Endothelial cell of umbilical vein (primary cell): ENCODE data around the gene BRICD5. TPM values are rescaled to one million over a fixed set of nuclear protein-coding genes. Genes with fewer than 3 reads are reported as not detected.

Experiments
- BruUV-seq: library from RNA; stranded (reverse); fragments of 400-500 nt; replicated peaks from 2 replicates; lab custom pipeline; 2021; lab: Mats Ljungman, UMichigan
- CTCF ChIA-PET: fragments of 300-600, 350-600 bp; sonication (Branson Sonifier 250); formaldehyde crosslinking; loops from one replicate; lab custom pipeline; 2021; ENCODE audit warnings: antibody characterized with exemption, inconsistent platforms; lab: Charles Lee
- POLR2A ChIA-PET: fragments of 300-600, 350-600 bp; sonication (Branson Sonifier 250); formaldehyde crosslinking; loops from one replicate; lab custom pipeline; 2021; ENCODE audit warnings: antibody characterized with exemption, inconsistent platforms; lab: Charles Lee
- DNase-seq: peaks from one replicate; pipeline ENCODE4 v3.0.0-alpha.2; 2011; ENCODE audit warnings: low read depth, low spot score
- FAIRE-seq: peaks from 2 replicates; lab custom pipeline; 2011; peaks lifted over from hg19 to GRCh38; lab: Jason Lieb, UNC
- H2AFZ ChIP-seq: 2 replicates; pipeline ENCODE4 v1.6.0; 2012; ENCODE audit warnings: low read depth, low read length, control low read depth, inconsistent platforms
- H3K27ac ChIP-seq: 2 replicates; pipeline ENCODE4 v1.5.1; 2011; ENCODE audit warnings: low read depth, mild to moderate bottlenecking, control low read depth, low read length, moderate library complexity; ENCODE audit not compliant: insufficient read depth
- H3K27me3 ChIP-seq, 2 experiments: 2 replicates each; pipeline versions ENCODE4 v1.6.0 to v1.6.1; 2011; ENCODE audit warnings: low read length in 2 of 2, mixed read lengths in 1 of 2; ENCODE audit not compliant: control insufficient read depth in 2 of 2, insufficient read depth in 2 of 2
- H3K36me3 ChIP-seq, 2 experiments: 2 replicates in 1 of 2; 3 replicates in 1 of 2; pipeline ENCODE4 v1.5.1; 2011; ENCODE audit warnings: low read length in 2 of 2, mild to moderate bottlenecking in 1 of 2, moderate library complexity in 1 of 2; ENCODE audit not compliant: control insufficient read depth in 2 of 2, insufficient read depth in 2 of 2; ENCODE audit errors: extremely low read depth in 1 of 2
- H3K4me1 ChIP-seq: 3 replicates; pipeline ENCODE4 v1.5.1; 2011; ENCODE audit warnings: mild to moderate bottlenecking, low read length; ENCODE audit not compliant: control insufficient read depth, insufficient read depth; ENCODE audit errors: extremely low read depth
- H3K4me2 ChIP-seq: 2 replicates; pipeline ENCODE4 v1.6.1; 2011; ENCODE audit warnings: low read length, control low read depth, mixed read lengths; ENCODE audit not compliant: insufficient read depth
- H3K4me3 ChIP-seq, 3 experiments: fragments of 200-600 bp in 1 of 3; sonication (generic), shearing (Covaris generic) in 1 of 3; replicated peaks in 1 of 3; 2 replicates each; pipeline ENCODE4 v1.5.1; 2011 to 2016; ENCODE audit warnings: control low read depth in 3 of 3, low read length in 3 of 3, mild to moderate bottlenecking in 2 of 3, inconsistent platforms in 1 of 3, low read depth in 1 of 3, moderate library complexity in 1 of 3; ENCODE audit not compliant: insufficient read depth in 1 of 3
- H3K79me2 ChIP-seq: 2 replicates; pipeline ENCODE4 v1.6.0; 2012; ENCODE audit warnings: low read length, inconsistent platforms; ENCODE audit not compliant: control insufficient read depth, insufficient read depth
- H3K9ac ChIP-seq: replicated peaks from 2 replicates; pipeline ENCODE3; 2011; ENCODE audit warnings: low read length, control low read depth; ENCODE audit not compliant: insufficient read depth; ENCODE audit errors: extremely low read depth
- H3K9me1 ChIP-seq: replicated peaks from 3 replicates; pipeline ENCODE4 v1.6.0; 2011; ENCODE audit warnings: mild to moderate bottlenecking, low read length; ENCODE audit not compliant: control insufficient read depth, insufficient read depth; ENCODE audit errors: extremely low read depth
- H3K9me3 ChIP-seq: replicated peaks from 2 replicates; pipeline ENCODE4 v1.5.1; 2012; ENCODE audit warnings: low read length, inconsistent platforms; ENCODE audit not compliant: control insufficient read depth, insufficient read depth
- H4K20me1 ChIP-seq: replicated peaks from 2 replicates; pipeline ENCODE3; 2011; ENCODE audit warnings: mild to moderate bottlenecking, low read length; ENCODE audit not compliant: control insufficient read depth, insufficient read depth; ENCODE audit errors: extremely low read depth
- EZH2 ChIP-seq: IDR thresholded peaks from 2 replicates; pipeline ENCODE4 v1.6.1; 2012; ENCODE audit warnings: borderline replicate concordance, low read depth, mild to moderate bottlenecking, moderate library complexity, low read length, inconsistent platforms; ENCODE audit not compliant: severe bottlenecking
- FOS ChIP-seq: IDR thresholded peaks from 2 replicates; pipeline ENCODE4 v1.6.1; 2011; ENCODE audit warnings: mild to moderate bottlenecking, low read length, moderate library complexity, borderline replicate concordance; ENCODE audit not compliant: insufficient read depth
- GATA2 ChIP-seq: IDR thresholded peaks from 2 replicates; pipeline ENCODE4 v1.7.0; 2011; ENCODE audit warnings: low read depth, mild to moderate bottlenecking, moderate library complexity, mixed read lengths, low read length; ENCODE audit not compliant: insufficient read length, insufficient read depth
- JUN ChIP-seq: IDR thresholded peaks from 2 replicates; pipeline ENCODE4 v1.6.1; 2011; ENCODE audit warnings: borderline replicate concordance, low read depth; ENCODE audit not compliant: insufficient read length, insufficient read depth
- MYC ChIP-seq: IDR thresholded peaks from one replicate; pipeline ENCODE4 v1.6.1; 2011; ENCODE audit warnings: mild to moderate bottlenecking, low read depth, low read length
- POLR2A ChIP-seq: IDR thresholded peaks from 2 replicates; pipeline ENCODE4 v1.6.1; 2012; ENCODE audit warnings: low read depth, mild to moderate bottlenecking, control low read depth, low read length
- dilution Hi-C: fragments of 300-500 bp; cut with MboI; formaldehyde crosslinking; loops from one replicate; pipeline ENCODE4 v1.15.0; 2019; ENCODE audit warnings: low sequenced_read_pairs; ENCODE audit not compliant: extremely low pct_ligation_motif_present
- intact Hi-C: fragments of 100-400 bp; cut with micrococcal nuclease; formaldehyde crosslinking; loops from one replicate; pipeline ENCODE4 v1.10.0; 2022
- polyA plus RNA-seq, 4 experiments: library from polyadenylated mRNA; depleted of rRNA in 3 of 4; stranded (reverse) in 3 of 4; unstranded in 1 of 4; fragments of >200 nt; gene quantifications; 2 replicates each; pipeline versions ENCODE4 v1.2.1 to v1.2.3, GENCODE V29; 2011 to 2012; ENCODE audit warnings: missing spikeins in 1 of 4
- total RNA-seq: library from RNA; stranded (reverse); gene quantifications from 2 replicates; pipeline ENCODE4 v1.2.3, GENCODE V29; 2021
- TF ChIP-seq, protein P1 (sequence below): IDR thresholded peaks from 2 replicates; pipeline ENCODE4 v1.6.1; 2011; ENCODE audit not compliant: insufficient read depth, insufficient read length
- TF ChIP-seq, protein P2 (sequence below), 2 donors: IDR thresholded peaks; 1 replicate in 1 of 2; 2 replicates in 1 of 2; pipeline ENCODE4 v1.5.1; 2011; ENCODE audit warnings: low read length in 2 of 2, mild to moderate bottlenecking in 2 of 2, moderate library complexity in 2 of 2, control low read depth in 1 of 2, inconsistent platforms in 1 of 2, low read depth in 1 of 2; ENCODE audit not compliant: insufficient read depth in 1 of 2; ENCODE audit errors: extremely low read depth in 1 of 2

BRICD5 gene
- total and polyA plus RNA-seq, 2 donors (not counting 3 experiments of a cell fraction or from before 2014, with no cell fraction given) = 5.6 to 8.4 TPM

DNA sequence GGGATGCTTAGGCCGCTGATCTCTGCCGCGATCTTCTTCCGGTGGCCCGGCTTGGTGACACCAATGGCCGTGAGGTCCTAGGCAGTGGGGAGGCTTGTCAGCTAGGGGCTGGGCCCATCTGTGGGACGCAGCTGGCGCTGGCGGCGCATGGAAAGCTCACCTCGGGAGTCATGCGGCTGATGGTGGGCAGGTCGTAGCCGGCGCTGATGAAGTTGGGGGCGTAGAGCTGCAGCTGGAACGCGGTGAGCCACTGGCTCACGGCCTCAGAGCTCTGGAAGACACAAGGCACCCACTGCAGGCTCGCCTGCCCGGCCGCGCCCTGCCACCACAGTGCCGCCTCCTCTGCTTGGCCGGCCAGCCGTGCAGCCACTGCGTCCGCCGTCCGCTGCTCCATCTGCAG, 27.0 kb downstream of the BRICD5 start:
- Histone ChIP-seq H3K4me1 (no peaks in the 10 kb centered on the region), H3K27me3 (no peaks in the 10 kb centered on the region), H3K4me3 (no peak overlapping the region), H3K36me3 (no peaks in the 10 kb centered on the region), H3K4me2 (no peak overlapping the region), H3K79me2 (no peaks in the 10 kb centered on the region), H3K9ac (no peak overlapping the region), H3K9me1 (no peaks in the 10 kb centered on the region), H3K9me3 (no peaks in the 10 kb centered on the region), H2AFZ (no peak overlapping the region), H3K27ac (no peak overlapping the region), H4K20me1 (no peaks in the 10 kb centered on the region)
- ChIA-PET CTCF (no interaction called here), POLR2A (interaction anchor here (1.9 kb wide), 1 partner anchor 29 kb away, joined by 5 read pairs; the partner anchor contains the start of gene TRAF7)
- FAIRE-seq (no peak), DNase-seq (no peak)
- intact Hi-C loops = no loop called here
- no TSS peak for BruUV-seq
- TF ChIP-seq MYC (no peak), JUN (no peak), POLR2A (no peak), FOS (no peak)
- dilution Hi-C loops = no loop called here

DNA sequence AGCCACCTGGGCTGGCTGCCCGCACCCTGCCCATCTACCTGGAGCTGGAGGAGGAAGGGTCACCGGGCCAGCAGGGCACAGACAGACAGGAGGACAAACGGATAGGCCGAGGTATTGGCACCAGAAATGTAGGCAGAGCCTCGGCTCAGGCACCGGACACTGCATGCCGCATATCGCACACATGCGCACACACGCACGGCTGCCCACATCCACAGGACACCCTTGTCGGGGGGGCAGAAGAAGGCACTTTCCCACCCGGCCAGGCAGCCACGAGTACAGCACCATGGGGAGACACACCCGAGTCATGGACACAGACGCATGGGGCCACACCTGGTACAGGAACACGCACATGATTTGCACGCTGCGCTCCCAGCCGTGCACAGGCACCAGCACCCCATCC, 28.7 kb downstream of the BRICD5 start:
- BruUV-seq = no TSS peak
- DNase-seq = no peak
- CTCF ChIA-PET = no interaction called here
- Histone ChIP-seq H4K20me1 (no peaks in the 10 kb centered on the region), H3K27ac (no peak overlapping the region), H2AFZ (no peak overlapping the region), H3K9ac (no peak overlapping the region), H3K4me1 (no peaks in the 10 kb centered on the region), H3K9me1 (no peaks in the 10 kb centered on the region), H3K36me3 (peaks cover 2% of the 10 kb centered on the region in 2 experiments), H3K27me3 (no peaks in the 10 kb centered on the region), H3K79me2 (no peaks in the 10 kb centered on the region), H3K4me2 (no peak overlapping the region), H3K9me3 (no peaks in the 10 kb centered on the region), H3K4me3 (no peak overlapping the region)
- intact Hi-C loops = no loop called here
- dilution Hi-C loops = no loop called here
- POLR2A ChIA-PET = interaction anchor here (1.2 kb wide), 1 partner anchor 26 kb away, joined by 6 read pairs; the partner anchor contains the start of gene TRAF7
- FAIRE-seq = no peak
- TF ChIP-seq POLR2A (no peak), GATA2 (no peak), EZH2 (no peak), JUN (no peak)
- TF ChIP-seq, protein P1, sequence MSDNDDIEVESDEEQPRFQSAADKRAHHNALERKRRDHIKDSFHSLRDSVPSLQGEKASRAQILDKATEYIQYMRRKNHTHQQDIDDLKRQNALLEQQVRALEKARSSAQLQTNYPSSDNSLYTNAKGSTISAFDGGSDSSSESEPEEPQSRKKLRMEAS = no peak
- TF ChIP-seq, protein P2, sequence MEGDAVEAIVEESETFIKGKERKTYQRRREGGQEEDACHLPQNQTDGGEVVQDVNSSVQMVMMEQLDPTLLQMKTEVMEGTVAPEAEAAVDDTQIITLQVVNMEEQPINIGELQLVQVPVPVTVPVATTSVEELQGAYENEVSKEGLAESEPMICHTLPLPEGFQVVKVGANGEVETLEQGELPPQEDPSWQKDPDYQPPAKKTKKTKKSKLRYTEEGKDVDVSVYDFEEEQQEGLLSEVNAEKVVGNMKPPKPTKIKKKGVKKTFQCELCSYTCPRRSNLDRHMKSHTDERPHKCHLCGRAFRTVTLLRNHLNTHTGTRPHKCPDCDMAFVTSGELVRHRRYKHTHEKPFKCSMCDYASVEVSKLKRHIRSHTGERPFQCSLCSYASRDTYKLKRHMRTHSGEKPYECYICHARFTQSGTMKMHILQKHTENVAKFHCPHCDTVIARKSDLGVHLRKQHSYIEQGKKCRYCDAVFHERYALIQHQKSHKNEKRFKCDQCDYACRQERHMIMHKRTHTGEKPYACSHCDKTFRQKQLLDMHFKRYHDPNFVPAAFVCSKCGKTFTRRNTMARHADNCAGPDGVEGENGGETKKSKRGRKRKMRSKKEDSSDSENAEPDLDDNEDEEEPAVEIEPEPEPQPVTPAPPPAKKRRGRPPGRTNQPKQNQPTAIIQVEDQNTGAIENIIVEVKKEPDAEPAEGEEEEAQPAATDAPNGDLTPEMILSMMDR (IDR thresholded peaks at IDR 0.05; ENCODE audit: extremely low read depth in 1 of 2, insufficient read depth in 1 of 2, low read depth in 1 of 2, low read length in 2 of 2) = no peak
